HG02852 (cell line): Measurements from ENCODE around the gene CD40.

Experiments
- ATAC-seq: cut with Tn5 transposase; IDR thresholded peaks from one replicate; pipeline ENCODE4 v1.9.1; 2021; ENCODE audit warnings: mild to moderate bottlenecking, moderate library complexity; ENCODE audit not compliant: unreplicated experiment

Gene CD40

DNA sequence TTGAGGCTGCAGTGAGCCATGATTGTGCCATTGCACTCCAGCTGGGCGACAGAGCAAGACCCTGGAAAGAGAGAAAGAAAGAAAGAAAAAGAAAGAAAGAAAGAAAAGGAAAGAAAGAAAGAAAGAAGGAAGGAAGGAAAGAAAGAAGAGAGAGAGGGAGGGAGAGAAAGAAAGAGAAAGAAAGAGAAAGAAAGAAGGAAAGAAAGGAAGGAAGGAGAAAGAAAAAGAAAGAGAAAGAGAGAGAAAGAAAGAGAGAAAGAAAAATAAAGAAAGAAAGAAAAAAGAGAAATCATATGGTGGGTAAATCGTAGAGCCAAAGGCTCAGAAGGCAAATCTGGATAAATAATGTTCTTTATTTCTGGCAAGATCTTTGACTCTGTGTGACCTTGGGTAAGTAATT is 53.4 kb downstream of the CD40 start:
- no peak for ATAC-seq

DNA sequence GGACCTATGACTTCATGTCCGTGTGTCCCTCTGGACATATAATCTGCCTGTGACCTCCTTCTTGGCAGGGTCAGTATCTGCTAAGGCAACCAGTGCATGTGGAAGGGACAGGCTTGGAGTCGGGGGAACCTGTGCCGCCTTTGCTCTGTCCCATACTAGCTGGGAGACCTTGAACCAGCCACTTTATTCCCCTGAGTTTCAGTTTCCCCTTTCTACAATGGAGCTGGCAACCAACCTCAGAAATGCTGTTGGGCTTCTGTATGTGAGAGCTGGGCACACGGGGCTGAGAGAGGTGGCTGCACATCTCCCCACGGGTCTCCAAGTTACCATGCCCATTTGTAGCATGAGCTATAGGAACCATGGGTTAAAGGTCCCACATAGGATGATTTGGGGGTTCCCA is 53.8 kb downstream of the CD40 start:
- no peak for ATAC-seq

DNA sequence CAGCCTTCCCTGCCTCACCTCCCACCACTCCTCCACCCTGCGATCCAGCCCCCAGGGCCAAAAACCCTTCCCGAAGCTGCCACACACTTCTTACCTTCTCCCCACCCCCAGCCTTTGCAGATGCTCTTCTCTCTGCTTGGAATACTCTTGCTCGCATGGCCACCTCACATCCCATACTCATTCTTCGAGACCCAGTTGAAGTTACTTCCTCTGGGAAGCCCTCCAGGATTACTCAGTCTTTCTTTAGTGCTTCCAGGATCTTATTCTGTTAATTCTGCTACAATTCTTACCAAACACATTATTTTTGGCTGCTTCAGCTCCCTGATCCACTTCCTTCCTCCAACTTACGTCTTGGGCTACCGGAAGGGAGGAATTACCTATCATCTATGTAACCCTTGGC is 54.3 kb downstream of the CD40 start:
- ATAC-seq, result no peak

DNA sequence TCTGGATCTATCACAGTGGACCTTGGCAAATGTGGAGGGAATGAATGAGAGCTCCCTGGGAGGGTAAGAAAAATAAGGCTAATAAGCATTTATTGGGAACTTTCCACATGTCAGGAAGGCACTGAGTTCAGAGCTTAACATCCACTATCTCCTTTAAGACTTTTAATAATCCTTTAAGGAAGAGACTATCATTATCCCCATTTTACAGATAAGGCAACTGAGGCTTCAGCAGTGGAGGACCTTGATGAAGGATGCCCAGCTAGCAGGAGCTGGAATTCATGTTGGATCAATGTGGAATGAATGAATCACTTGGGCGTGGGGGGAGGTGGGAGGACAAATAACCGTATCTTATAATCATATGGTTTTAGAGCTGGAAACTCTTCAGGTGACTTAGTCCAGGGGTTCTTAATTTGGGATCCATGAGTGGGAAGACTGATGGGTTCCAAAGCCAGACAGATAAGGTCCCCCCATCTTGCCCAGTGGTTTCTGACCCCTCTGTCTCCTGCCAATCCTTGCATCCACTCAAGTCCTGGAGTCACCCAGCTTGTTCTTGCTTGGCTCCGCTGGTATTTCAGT is 54.9 kb downstream of the CD40 start:
- ATAC-seq, result no peak

DNA sequence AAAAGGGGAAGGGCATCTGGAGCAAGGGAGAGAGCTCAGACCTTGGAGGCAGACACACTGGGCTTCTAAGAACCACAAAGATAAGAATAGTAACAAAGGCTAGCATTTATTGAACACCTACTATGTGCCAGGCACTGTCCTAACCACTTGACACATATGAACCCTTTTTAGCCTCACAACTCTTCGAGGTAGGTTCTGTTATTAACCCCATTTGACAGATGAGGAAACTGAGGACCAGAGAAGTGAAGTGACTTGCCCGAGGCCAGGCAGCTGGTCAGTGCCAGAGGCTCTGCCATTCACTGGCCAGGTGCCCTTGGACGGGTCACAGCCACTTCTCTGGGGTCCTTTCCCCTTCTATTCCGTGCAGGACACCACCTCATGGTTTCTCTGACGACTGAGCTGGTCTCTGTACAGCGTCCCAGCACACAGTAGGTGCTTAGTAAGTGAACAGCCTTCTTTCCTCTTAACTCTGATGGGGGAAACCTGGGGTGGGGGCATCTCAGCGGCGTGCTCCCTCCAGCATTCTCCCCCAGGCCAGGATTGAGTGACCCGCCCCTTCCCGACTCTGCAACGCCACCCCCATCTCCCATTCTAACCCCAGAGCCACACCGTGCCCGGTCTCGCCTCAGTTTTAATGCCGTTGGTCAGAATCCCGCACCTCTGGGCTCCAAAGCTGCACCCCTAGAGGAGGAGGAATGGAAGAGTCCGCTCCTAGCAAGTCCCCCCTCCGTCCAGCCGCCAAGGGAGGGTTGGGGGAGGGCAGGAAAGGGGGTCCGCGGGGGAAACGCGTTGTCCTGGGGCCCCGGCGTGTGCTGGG is 55.7 kb downstream of the CD40 start:
- no peak for ATAC-seq

DNA sequence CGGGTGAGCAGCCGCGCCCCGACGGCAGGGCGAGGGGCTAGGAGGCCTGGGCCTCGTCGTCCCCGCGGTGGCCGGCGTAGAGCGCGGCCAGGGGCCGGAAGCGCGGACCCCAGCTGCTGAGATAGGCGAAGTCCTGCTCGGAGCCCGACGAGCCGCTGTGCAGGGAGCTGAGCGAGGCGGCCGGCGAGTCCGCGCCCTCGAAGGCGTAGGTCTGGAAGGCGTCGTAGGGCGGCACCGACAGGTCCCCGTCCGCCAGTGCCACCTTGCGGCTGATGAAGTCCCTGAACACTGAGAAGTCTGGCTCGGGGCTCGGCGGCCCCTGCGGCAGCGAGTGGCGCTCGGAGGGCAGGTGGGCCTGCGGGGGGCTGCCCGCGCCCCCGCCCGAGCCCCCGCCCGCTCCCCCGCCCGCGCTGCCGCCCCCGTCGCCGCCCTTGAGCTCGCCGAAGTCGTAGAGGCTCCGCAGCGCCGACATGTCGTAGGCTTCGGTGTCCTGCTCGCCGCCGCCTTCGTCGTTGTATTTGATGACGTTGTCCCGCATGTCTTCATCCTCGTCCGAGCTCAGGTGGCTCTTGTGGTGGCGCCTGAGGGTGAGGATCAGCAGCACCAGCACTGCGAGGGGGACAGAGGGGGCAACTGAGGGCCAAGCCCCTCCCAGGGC is 56.5 kb downstream of the CD40 start:
- no peak for ATAC-seq

DNA sequence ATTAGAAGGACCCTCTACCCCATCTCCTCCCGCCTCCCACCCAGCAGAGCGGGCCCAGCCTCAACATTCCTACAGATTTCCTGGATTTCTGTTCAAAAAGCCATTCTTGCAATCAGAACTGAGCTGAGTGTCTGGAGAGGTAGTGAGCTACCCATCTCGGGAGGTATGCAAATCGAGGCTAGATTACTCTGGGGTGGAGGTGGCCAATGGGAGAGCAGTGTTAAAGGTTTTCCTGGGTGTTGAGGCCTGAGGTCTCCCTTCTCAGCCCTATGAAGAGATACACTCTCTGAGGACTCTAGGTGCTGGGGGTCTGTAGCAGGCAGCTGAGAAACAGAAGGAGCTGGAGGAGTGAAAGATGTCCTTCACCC is 57.0 kb downstream of the CD40 start:
- no peak for ATAC-seq

DNA sequence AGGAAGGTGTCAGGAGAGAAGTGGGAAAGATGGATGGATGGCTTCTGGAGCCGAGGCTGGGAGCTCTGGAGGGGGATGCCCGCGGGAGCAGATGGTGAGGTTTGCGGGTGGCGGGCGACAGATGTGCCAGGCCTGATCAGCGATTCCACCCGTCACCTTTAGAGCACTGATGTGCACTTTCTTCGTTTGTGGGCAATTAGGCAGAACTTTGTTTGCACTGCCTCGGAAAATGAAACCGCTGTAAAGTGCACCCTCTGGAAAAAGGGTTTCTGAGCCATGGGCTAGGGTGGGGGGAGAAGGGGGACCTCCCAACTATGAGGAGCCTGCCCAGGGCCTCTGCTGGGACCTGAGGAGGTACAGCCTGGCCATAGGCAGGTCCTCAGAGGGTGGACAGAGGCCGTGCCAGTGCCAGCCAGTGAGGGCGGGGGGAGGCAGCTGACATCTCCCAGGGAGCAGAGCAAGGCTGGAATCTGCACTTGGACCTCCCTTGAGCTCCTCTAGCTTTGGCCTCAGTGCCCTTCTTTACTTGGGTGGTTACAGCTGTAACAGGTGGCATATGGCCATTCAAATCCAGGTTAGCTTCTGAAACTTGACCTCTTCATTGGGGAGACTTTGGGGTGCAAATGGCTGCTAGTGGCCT is 58.7 kb downstream of the CD40 start:
- ATAC-seq, result no peak

DNA sequence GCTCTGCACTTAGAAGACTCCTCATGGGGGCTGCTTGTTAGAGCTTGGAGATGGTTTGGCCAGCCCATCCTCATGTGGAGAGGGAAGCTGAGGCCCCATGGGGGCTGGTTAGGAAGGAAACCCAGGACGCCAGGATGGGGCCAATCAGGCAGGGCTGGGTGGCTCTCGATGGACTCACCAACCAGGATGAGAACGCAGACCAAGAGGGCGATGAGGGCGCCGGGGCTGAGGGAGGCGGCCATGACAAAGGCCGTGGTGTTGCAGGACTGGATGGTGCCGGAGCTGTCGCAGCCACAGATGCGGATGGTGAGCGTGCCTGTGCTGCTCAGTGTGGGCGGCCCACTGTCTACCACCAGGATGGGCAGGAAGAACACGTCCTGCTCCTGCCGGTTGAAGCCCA is 59.7 kb downstream of the CD40 start:
- ATAC-seq, result no peak

DNA sequence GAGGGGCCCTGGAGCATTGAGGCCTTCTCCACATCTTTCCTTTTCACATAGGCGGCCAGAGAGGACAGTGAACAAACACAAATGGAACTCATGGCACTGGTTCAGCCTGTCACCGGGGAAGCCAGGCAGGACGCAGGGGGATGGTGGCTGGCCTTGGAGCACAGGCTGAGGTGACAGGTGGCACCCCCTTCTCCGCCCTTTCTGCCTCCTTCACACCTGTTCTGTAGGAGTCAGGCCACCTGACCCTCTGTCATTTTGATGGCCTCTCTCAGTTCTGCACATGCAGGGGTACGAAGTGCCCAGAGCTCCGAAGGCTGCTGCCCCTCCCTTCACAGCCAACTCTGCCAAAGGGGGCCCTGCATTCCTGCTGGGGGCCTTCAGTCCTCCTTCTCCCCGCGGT is 60.8 kb downstream of the CD40 start:
- no peak for ATAC-seq
